GM19455 (cell line): ENCODE data around the gene GSTO2.

Experiments
- ATAC-seq: cut with Tn5 transposase; IDR thresholded peaks from one replicate; pipeline ENCODE4 v1.9.1; 2021; ENCODE audit not compliant: unreplicated experiment

GSTO2 gene

GRCh38 chr10:104337985-104338735 lies 69.2 kb downstream of the GSTO2 start, which contains the start of gene ITPRIP:
TSS of gene ITPRIP (minus strand) at chr10:104338465. CDS start at chr10:104316051, 22,414 bp downstream.
- peak; percentile 63 for ATAC-seq

GRCh38 chr10:104339469-104340110 lies 70.6 kb downstream of the GSTO2 start:
- no peak for ATAC-seq

- no peak for ATAC-seq
Observed at GRCh38 chr10:104340111-104340526, 71.1 kb downstream of the GSTO2 start.

GRCh38 chr10:104340641-104341040 lies 71.7 kb downstream of the GSTO2 start:
- ATAC-seq, result no peak

GRCh38 chr10:104342941-104343411 lies 74.0 kb downstream of the GSTO2 start:
- ATAC-seq, result no peak

- no peak for ATAC-seq
Observed at GRCh38 chr10:104344219-104344618, 75.2 kb downstream of the GSTO2 start.

GRCh38 chr10:104345515-104345914 lies 76.5 kb downstream of the GSTO2 start:
- ATAC-seq, result no peak

GRCh38 chr10:104345941-104346340 lies 77.0 kb downstream of the GSTO2 start:
- ATAC-seq, result no peak

GRCh38 chr10:104347295-104348045 lies 78.5 kb downstream of the GSTO2 start:
- no peak for ATAC-seq

- ATAC-seq, result no peak
Observed at GRCh38 chr10:104348601-104349000, 79.6 kb downstream of the GSTO2 start.

- peak; percentile 45 for ATAC-seq
Observed at GRCh38 chr10:104349623-104350126, 80.7 kb downstream of the GSTO2 start.

- peak; percentile 38 for ATAC-seq
Observed at GRCh38 chr10:104350127-104350635, 81.2 kb downstream of the GSTO2 start.

- ATAC-seq, result no peak
Observed at GRCh38 chr10:104351061-104351702, 82.2 kb downstream of the GSTO2 start.

GRCh38 chr10:104351919-104352318 lies 82.9 kb downstream of the GSTO2 start:
- no peak for ATAC-seq

GRCh38 chr10:104353325-104354048 lies 84.5 kb downstream of the GSTO2 start, which contains the start of gene CFAP58:
TSS of gene CFAP58 (plus strand) at chr10:104353833. CDS start at chr10:104353898, 65 bp downstream.
- ATAC-seq, result peak; percentile 69
